GM12878 (cell line): ENCODE measurements around the gene EPDR1. TPM values are rescaled to one million over a fixed set of nuclear protein-coding genes. Genes with fewer than 3 reads are reported as not detected.

Experiments
- ATAC-seq: fragments of 200-7000 bp; cut with Tn5 transposase; 3 replicates; pipeline ENCODE4 v1.9.1; 2020; ENCODE audit warnings: mild to moderate bottlenecking, moderate library complexity
- BruUV-seq: library from RNA; stranded (reverse); fragments of 400-500 nt; replicated peaks from 2 replicates; lab custom pipeline; 2021; lab: Mats Ljungman, UMichigan
- CTCF ChIA-PET: fragments of 300-600 bp; sonication (Branson Sonifier 250); formaldehyde crosslinking; extraction: SDS; loops from one replicate; lab custom pipeline; 2021; ENCODE audit warnings: inconsistent platforms; lab: Yijun Ruan, JAX
- POLR2A ChIA-PET: fragments of 350-600 bp; formaldehyde crosslinking; extraction: SDS; loops from one replicate; lab custom pipeline; 2021; ENCODE audit warnings: inconsistent platforms; lab: Charles Lee
- RAD21 ChIA-PET: fragments of 300-600 bp; sonication (Branson Sonifier 250); formaldehyde crosslinking; loops from one replicate; lab custom pipeline; 2023; ENCODE audit warnings: antibody characterized with exemption; ENCODE audit not compliant: unreplicated experiment; lab: Charles Lee
- SMC1A ChIA-PET: fragments of 300-600 bp; sonication (Branson Sonifier 250); formaldehyde crosslinking; loops from one replicate; lab custom pipeline; 2023; ENCODE audit not compliant: unreplicated experiment, uncharacterized antibody; lab: Charles Lee
- DNase-seq: peaks from one replicate; pipeline ENCODE4 v3.0.0-alpha.2; 2011; ENCODE audit warnings: low read depth, low spot score
- FAIRE-seq: peaks from 3 replicates; lab custom pipeline; 2011; peaks lifted over from hg19 to GRCh38; lab: Jason Lieb, UNC
- H2AFZ ChIP-seq: 2 replicates; pipeline ENCODE4 v1.6.0; 2011; ENCODE audit warnings: low read depth, low read length, control low read depth; ENCODE audit not compliant: control insufficient read depth
- H3K27ac ChIP-seq: 2 replicates; pipeline ENCODE4 v1.5.1; 2011; ENCODE audit warnings: control low read depth; ENCODE audit not compliant: control insufficient read depth, insufficient read depth
- H3K27me3 ChIP-seq, 2 experiments: replicated peaks in 1 of 2; 2 replicates each; pipeline versions ENCODE4 v1.6.0 to v1.6.1; 2011; ENCODE audit warnings: low read length in 1 of 2; ENCODE audit not compliant: control insufficient read depth in 2 of 2, insufficient read depth in 2 of 2
- H3K36me3 ChIP-seq, 2 experiments: 2 replicates each; pipeline ENCODE4 v1.5.1; 2011; ENCODE audit warnings: low read length in 1 of 2; ENCODE audit not compliant: control insufficient read depth in 2 of 2, insufficient read depth in 2 of 2
- H3K4me1 ChIP-seq: 2 replicates; pipeline ENCODE4 v1.6.1; 2011; ENCODE audit warnings: mild to moderate bottlenecking, low read length, moderate library complexity, mixed read lengths; ENCODE audit not compliant: control insufficient read depth, insufficient read depth
- H3K4me2 ChIP-seq: 2 replicates; pipeline ENCODE4 v1.6.0; 2011; ENCODE audit warnings: control low read depth; ENCODE audit not compliant: control insufficient read depth, insufficient read depth
- H3K4me3 ChIP-seq: fragments of 200-600 bp; sonication (generic); 2 replicates; pipeline ENCODE4 v1.5.1; 2016
- H3K79me2 ChIP-seq: 2 replicates; pipeline ENCODE4 v1.6.0; 2011; ENCODE audit warnings: low read length; ENCODE audit not compliant: control insufficient read depth, insufficient read depth
- H3K9ac ChIP-seq: 2 replicates; pipeline ENCODE4 v1.8.0; 2011; ENCODE audit warnings: low read length, control low read depth, mixed read lengths; ENCODE audit not compliant: control insufficient read depth, insufficient read depth
- H3K9me3 ChIP-seq: replicated peaks from 3 replicates; pipeline ENCODE4 v1.5.1; 2011; ENCODE audit warnings: mild to moderate bottlenecking, low read length; ENCODE audit not compliant: control insufficient read depth, insufficient read depth
- H4K20me1 ChIP-seq: 2 replicates; pipeline ENCODE4 v1.6.0; 2011; ENCODE audit not compliant: control insufficient read depth, insufficient read depth
- CBX5 ChIP-seq: sonication (generic); IDR thresholded peaks from 2 replicates; pipeline ENCODE4 v1.6.1; 2016; ENCODE audit warnings: low read depth, moderate library complexity, mild to moderate bottlenecking, inconsistent platforms
- CEBPB ChIP-seq, 2 experiments: fragments of 150-350 bp in 1 of 2; IDR thresholded peaks; 2 replicates each; pipeline ENCODE4 v1.6.1; 2012 to 2014; ENCODE audit warnings: low read depth in 2 of 2, low read length in 2 of 2, borderline replicate concordance in 1 of 2, inconsistent platforms in 1 of 2
- CEBPZ ChIP-seq: fragments of 150-350 bp; IDR thresholded peaks from 2 replicates; pipeline ENCODE4 v1.6.1; 2016; ENCODE audit warnings: low read depth, low read length
- CHD1 ChIP-seq: IDR thresholded peaks from 2 replicates; pipeline ENCODE4 v1.6.1; 2012; ENCODE audit warnings: low read depth, low read length, improper control_type of control experiment
- IRF5 ChIP-seq: fragments of 450-650 bp; IDR thresholded peaks from 2 replicates; pipeline ENCODE4 v1.6.1; 2017; ENCODE audit warnings: borderline replicate concordance
- MLLT1 ChIP-seq: fragments of 450-650 bp; IDR thresholded peaks from 2 replicates; pipeline ENCODE4 v1.6.1; 2016; ENCODE audit warnings: mild to moderate bottlenecking
- MTA2 ChIP-seq: fragments of 450-650 bp; IDR thresholded peaks from 2 replicates; pipeline ENCODE4 v1.6.1; 2016; ENCODE audit warnings: low read depth, mild to moderate bottlenecking, moderate library complexity
- NR2C1 ChIP-seq: fragments of 450-650 bp; IDR thresholded peaks from 2 replicates; pipeline ENCODE4 v1.6.1; 2017; ENCODE audit warnings: antibody characterized with exemption, mild to moderate bottlenecking, moderate library complexity
- RAD51 ChIP-seq: fragments of 450-650 bp; IDR thresholded peaks from 2 replicates; pipeline ENCODE4 v1.6.1; 2016; ENCODE audit warnings: moderate library complexity, mild to moderate bottlenecking, inconsistent platforms
- SMAD5 ChIP-seq: IDR thresholded peaks from 2 replicates; pipeline ENCODE4 v1.6.1; 2016; ENCODE audit warnings: antibody characterized with exemption, low read depth
- SUZ12 ChIP-seq: fragments of 200-600 bp; sonication (generic); IDR thresholded peaks from one replicate; pipeline ENCODE4 v1.6.1; 2018; ENCODE audit warnings: antibody characterized with exemption, mild to moderate bottlenecking; ENCODE audit not compliant: unreplicated experiment
- ZNF384 ChIP-seq: IDR thresholded peaks from 2 replicates; pipeline ENCODE4 v1.6.1; 2012; ENCODE audit warnings: low read depth, mild to moderate bottlenecking, low read length, improper control_type of control experiment, borderline replicate concordance
- WGBS: methylation state at CpG from one replicate; pipeline ENCODE4 v1.1.6; 2016; ENCODE audit warnings: low lambda C conversion rate; ENCODE audit not compliant: insufficient replicate concordance, insufficient coverage; ENCODE audit errors: missing lambda C conversion rate; 5-methylcytosine and 5-hydroxymethylcytosine counted together
- in situ Hi-C: fragments of 300-500 bp; cut with MboI; formaldehyde crosslinking; loops from 9 replicates; pipeline ENCODE4 v1.14.3; 2018; ENCODE audit warnings: mixed read lengths
- intact Hi-C: fragments of 100-400 bp; cut with micrococcal nuclease; formaldehyde crosslinking; loops from one replicate; pipeline ENCODE4 v1.14.2; 2022; ENCODE audit not compliant: unreplicated experiment
- polyA plus RNA-seq, 11 experiments: library from polyadenylated mRNA; depleted of rRNA in 4 of 11; unstranded in 6 of 11; stranded (reverse) in 5 of 11; fragments of >200 nt; fragmentation: Nextera tagmentation in 4 of 11; fragmentation: Illumina TruSeq in 1 of 11; extraction: Ambion mirVana in 4 of 11; extraction: Trizol in 1 of 11; gene quantifications; 1 replicate in 1 of 11; 2 replicates in 10 of 11; pipeline versions ENCODE4 v1.2.1 to v1.2.3, GENCODE V29; 2011 to 2016; ENCODE audit warnings: inconsistent platforms in 2 of 11, missing spikeins in 2 of 11, low read depth in 1 of 11
- total RNA-seq, 4 experiments: library from RNA; depleted of rRNA in 3 of 4; stranded (reverse); fragments of >200 nt in 3 of 4; fragmentation: Illumina TruSeq in 1 of 4; extraction: Trizol in 1 of 4; gene quantifications; 2 replicates each; pipeline versions ENCODE4 v1.2.1 to v1.2.3, GENCODE V29; 2013 to 2021
- TF ChIP-seq, protein P1 (sequence below): fragments of 450-650 bp; conservative IDR thresholded peaks from 2 replicates; pipeline ENCODE4 v1.6.1; 2017; ENCODE audit warnings: mild to moderate bottlenecking, moderate library complexity

Gene EPDR1
- total and polyA plus RNA-seq, 10 of the 15 experiments (the other 5 are each of a cell fraction or from before 2014, with no cell fraction given): 1.2 to 18.8 (median 4.7) TPM

GRCh38 chr7:37932543-37932942, 12.1 kb downstream of the EPDR1 start:
- Histone ChIP-seq H3K36me3 (no peaks in the 10 kb centered on the region), H3K4me3 (no peak overlapping the region), H3K9me3 (no peaks in the 10 kb centered on the region; the same call in 2 of the 3 replicates), H3K27me3 (no peaks in the 10 kb centered on the region), H4K20me1 (no peaks in the 10 kb centered on the region), H3K9ac (no peak overlapping the region), H2AFZ (no peak overlapping the region), H3K27ac (no peak overlapping the region), H3K4me2 (no peak overlapping the region), H3K79me2 (no peaks in the 10 kb centered on the region), H3K4me1 (no peaks in the 10 kb centered on the region)
- DNase-seq (no peak), FAIRE-seq (no peak), ATAC-seq (0 out of 3 replicates have a peak, but pooled peaks have one; percentile 34)
- ChIA-PET RAD21 (no interaction called here), CTCF (interaction anchor here (1.2 to 5.2 kb wide), 3 partner anchors 11 to 16 kb away, joined by 3 to 27 read pairs (median 8); partner anchors contain the start of genes EPDR1 and SFRP4), POLR2A (no interaction called here), SMC1A (interaction anchor here (1.0 to 2.4 kb wide), 4 partner anchors 9 to 72 kb away, joined by 4 to 9 read pairs (median 6); no protein-coding TSS in a partner anchor)
- in situ Hi-C loops (no loop called here), intact Hi-C loops (no loop called here)
- BruUV-seq: no TSS peak
- WGBS: 69% methylated on average over 2 of the region's 2 CpGs
- no peak for TF ChIP-seq SUZ12
- TF ChIP-seq CHD1: no peak
- no peak for TF ChIP-seq ZNF384
- no peak for TF ChIP-seq SMAD5
- TF ChIP-seq IRF5: no peak
- TF ChIP-seq MTA2: no peak
- no peak for TF ChIP-seq CBX5
- TF ChIP-seq, protein P1, sequence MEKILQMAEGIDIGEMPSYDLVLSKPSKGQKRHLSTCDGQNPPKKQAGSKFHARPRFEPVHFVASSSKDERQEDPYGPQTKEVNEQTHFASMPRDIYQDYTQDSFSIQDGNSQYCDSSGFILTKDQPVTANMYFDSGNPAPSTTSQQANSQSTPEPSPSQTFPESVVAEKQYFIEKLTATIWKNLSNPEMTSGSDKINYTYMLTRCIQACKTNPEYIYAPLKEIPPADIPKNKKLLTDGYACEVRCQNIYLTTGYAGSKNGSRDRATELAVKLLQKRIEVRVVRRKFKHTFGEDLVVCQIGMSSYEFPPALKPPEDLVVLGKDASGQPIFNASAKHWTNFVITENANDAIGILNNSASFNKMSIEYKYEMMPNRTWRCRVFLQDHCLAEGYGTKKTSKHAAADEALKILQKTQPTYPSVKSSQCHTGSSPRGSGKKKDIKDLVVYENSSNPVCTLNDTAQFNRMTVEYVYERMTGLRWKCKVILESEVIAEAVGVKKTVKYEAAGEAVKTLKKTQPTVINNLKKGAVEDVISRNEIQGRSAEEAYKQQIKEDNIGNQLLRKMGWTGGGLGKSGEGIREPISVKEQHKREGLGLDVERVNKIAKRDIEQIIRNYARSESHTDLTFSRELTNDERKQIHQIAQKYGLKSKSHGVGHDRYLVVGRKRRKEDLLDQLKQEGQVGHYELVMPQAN: no peak
- no peak for TF ChIP-seq RAD51
- no peak for TF ChIP-seq MLLT1
- TF ChIP-seq CEBPZ: no peak
- no peak for TF ChIP-seq CEBPB (IDR thresholded peaks at IDR 0.05; ENCODE audit: borderline replicate concordance in 1 of 2, low read depth in 2 of 2, low read length in 2 of 2)
- TF ChIP-seq NR2C1: no peak
